GM12878 (cell line): ENCODE data around the gene PTEN. TPM values are rescaled to one million over a fixed set of nuclear protein-coding genes. Genes with fewer than 3 reads are reported as not detected.

Experiments
- ATAC-seq: fragments of 200-7000 bp; cut with Tn5 transposase; 3 replicates; pipeline ENCODE4 v1.9.1; 2020; ENCODE audit warnings: mild to moderate bottlenecking, moderate library complexity
- BruUV-seq: library from RNA; stranded (reverse); fragments of 400-500 nt; replicated peaks from 2 replicates; lab custom pipeline; 2021; lab: Mats Ljungman, UMichigan
- CTCF ChIA-PET: fragments of 300-600 bp; sonication (Branson Sonifier 250); formaldehyde crosslinking; extraction: SDS; loops from one replicate; lab custom pipeline; 2021; ENCODE audit warnings: inconsistent platforms; lab: Yijun Ruan, JAX
- POLR2A ChIA-PET: fragments of 350-600 bp; formaldehyde crosslinking; extraction: SDS; loops from one replicate; lab custom pipeline; 2021; ENCODE audit warnings: inconsistent platforms; lab: Charles Lee
- RAD21 ChIA-PET: fragments of 300-600 bp; sonication (Branson Sonifier 250); formaldehyde crosslinking; loops from one replicate; lab custom pipeline; 2023; ENCODE audit warnings: antibody characterized with exemption; ENCODE audit not compliant: unreplicated experiment; lab: Charles Lee
- SMC1A ChIA-PET: fragments of 300-600 bp; sonication (Branson Sonifier 250); formaldehyde crosslinking; loops from one replicate; lab custom pipeline; 2023; ENCODE audit not compliant: unreplicated experiment, uncharacterized antibody; lab: Charles Lee
- DNase-seq: peaks from one replicate; pipeline ENCODE4 v3.0.0-alpha.2; 2011; ENCODE audit warnings: low read depth, low spot score
- FAIRE-seq: peaks from 3 replicates; lab custom pipeline; 2011; peaks lifted over from hg19 to GRCh38; lab: Jason Lieb, UNC
- H2AFZ ChIP-seq: 2 replicates; pipeline ENCODE4 v1.6.0; 2011; ENCODE audit warnings: low read depth, low read length, control low read depth; ENCODE audit not compliant: control insufficient read depth
- H3K27ac ChIP-seq: 2 replicates; pipeline ENCODE4 v1.5.1; 2011; ENCODE audit warnings: control low read depth; ENCODE audit not compliant: control insufficient read depth, insufficient read depth
- H3K27me3 ChIP-seq, 2 experiments: replicated peaks in 1 of 2; 2 replicates each; pipeline versions ENCODE4 v1.6.0 to v1.6.1; 2011; ENCODE audit warnings: low read length in 1 of 2; ENCODE audit not compliant: control insufficient read depth in 2 of 2, insufficient read depth in 2 of 2
- H3K36me3 ChIP-seq, 2 experiments: 2 replicates each; pipeline ENCODE4 v1.5.1; 2011; ENCODE audit warnings: low read length in 1 of 2; ENCODE audit not compliant: control insufficient read depth in 2 of 2, insufficient read depth in 2 of 2
- H3K4me1 ChIP-seq: 2 replicates; pipeline ENCODE4 v1.6.1; 2011; ENCODE audit warnings: mild to moderate bottlenecking, low read length, moderate library complexity, mixed read lengths; ENCODE audit not compliant: control insufficient read depth, insufficient read depth
- H3K4me2 ChIP-seq: 2 replicates; pipeline ENCODE4 v1.6.0; 2011; ENCODE audit warnings: control low read depth; ENCODE audit not compliant: control insufficient read depth, insufficient read depth
- H3K4me3 ChIP-seq: fragments of 200-600 bp; sonication (generic); 2 replicates; pipeline ENCODE4 v1.5.1; 2016
- H3K79me2 ChIP-seq: 2 replicates; pipeline ENCODE4 v1.6.0; 2011; ENCODE audit warnings: low read length; ENCODE audit not compliant: control insufficient read depth, insufficient read depth
- H3K9ac ChIP-seq: 2 replicates; pipeline ENCODE4 v1.8.0; 2011; ENCODE audit warnings: low read length, control low read depth, mixed read lengths; ENCODE audit not compliant: control insufficient read depth, insufficient read depth
- H3K9me3 ChIP-seq: replicated peaks from 3 replicates; pipeline ENCODE4 v1.5.1; 2011; ENCODE audit warnings: mild to moderate bottlenecking, low read length; ENCODE audit not compliant: control insufficient read depth, insufficient read depth
- H4K20me1 ChIP-seq: 2 replicates; pipeline ENCODE4 v1.6.0; 2011; ENCODE audit not compliant: control insufficient read depth, insufficient read depth
- CEBPB ChIP-seq, 2 experiments: fragments of 150-350 bp in 1 of 2; IDR thresholded peaks; 2 replicates each; pipeline ENCODE4 v1.6.1; 2012 to 2014; ENCODE audit warnings: low read depth in 2 of 2, low read length in 2 of 2, borderline replicate concordance in 1 of 2, inconsistent platforms in 1 of 2
- EGR1 ChIP-seq, 2 experiments: IDR thresholded peaks; 1 replicate in 1 of 2; 2 replicates in 1 of 2; pipeline ENCODE4 v1.6.1; 2011 to 2012; ENCODE audit warnings: low read depth in 2 of 2, low read length in 2 of 2, borderline replicate concordance in 1 of 2, mild to moderate bottlenecking in 1 of 2, moderate library complexity in 1 of 2
- ELK1 ChIP-seq: IDR thresholded peaks from 2 replicates; pipeline ENCODE4 v1.6.1; 2012; ENCODE audit warnings: low read depth, low read length, improper control_type of control experiment
- GATAD2B ChIP-seq: fragments of 450-650 bp; conservative IDR thresholded peaks from 2 replicates; pipeline ENCODE4 v1.6.1; 2017; ENCODE audit warnings: low read depth, mild to moderate bottlenecking, moderate library complexity
- NFIC ChIP-seq: IDR thresholded peaks from 2 replicates; pipeline ENCODE4 v1.6.1; 2012; ENCODE audit warnings: low read depth, mild to moderate bottlenecking, inconsistent platforms, low read length, moderate library complexity
- NR2C1 ChIP-seq: fragments of 450-650 bp; IDR thresholded peaks from 2 replicates; pipeline ENCODE4 v1.6.1; 2017; ENCODE audit warnings: antibody characterized with exemption, mild to moderate bottlenecking, moderate library complexity
- PAX5 ChIP-seq: IDR thresholded peaks from 2 replicates; pipeline ENCODE4 v1.6.1; 2011; ENCODE audit warnings: low read depth, low read length, borderline replicate concordance
- PML ChIP-seq: IDR thresholded peaks from 2 replicates; pipeline ENCODE4 v1.6.1; 2012; ENCODE audit warnings: low read length, inconsistent platforms
- SREBF1 ChIP-seq: IDR thresholded peaks from 2 replicates; pipeline ENCODE4 v1.6.1; 2012; ENCODE audit warnings: mild to moderate bottlenecking, low read length
- SUZ12 ChIP-seq: fragments of 200-600 bp; sonication (generic); IDR thresholded peaks from one replicate; pipeline ENCODE4 v1.6.1; 2018; ENCODE audit warnings: antibody characterized with exemption, mild to moderate bottlenecking; ENCODE audit not compliant: unreplicated experiment
- TARDBP ChIP-seq: IDR thresholded peaks from 2 replicates; pipeline ENCODE4 v1.6.1; 2016; ENCODE audit warnings: borderline replicate concordance
- TCF3 ChIP-seq: IDR thresholded peaks from 2 replicates; pipeline ENCODE4 v1.6.1; 2012; ENCODE audit warnings: low read depth, mild to moderate bottlenecking, low read length, borderline replicate concordance; ENCODE audit not compliant: insufficient read depth
- WGBS: methylation state at CpG from one replicate; pipeline ENCODE4 v1.1.6; 2016; ENCODE audit warnings: low lambda C conversion rate; ENCODE audit not compliant: insufficient replicate concordance, insufficient coverage; ENCODE audit errors: missing lambda C conversion rate; 5-methylcytosine and 5-hydroxymethylcytosine counted together
- in situ Hi-C: fragments of 300-500 bp; cut with MboI; formaldehyde crosslinking; loops from 9 replicates; pipeline ENCODE4 v1.14.3; 2018; ENCODE audit warnings: mixed read lengths
- intact Hi-C: fragments of 100-400 bp; cut with micrococcal nuclease; formaldehyde crosslinking; loops from one replicate; pipeline ENCODE4 v1.14.2; 2022; ENCODE audit not compliant: unreplicated experiment
- polyA plus RNA-seq, 11 experiments: library from polyadenylated mRNA; depleted of rRNA in 4 of 11; unstranded in 6 of 11; stranded (reverse) in 5 of 11; fragments of >200 nt; fragmentation: Nextera tagmentation in 4 of 11; fragmentation: Illumina TruSeq in 1 of 11; extraction: Ambion mirVana in 4 of 11; extraction: Trizol in 1 of 11; gene quantifications; 1 replicate in 1 of 11; 2 replicates in 10 of 11; pipeline versions ENCODE4 v1.2.1 to v1.2.3, GENCODE V29; 2011 to 2016; ENCODE audit warnings: inconsistent platforms in 2 of 11, missing spikeins in 2 of 11, low read depth in 1 of 11
- total RNA-seq, 4 experiments: library from RNA; depleted of rRNA in 3 of 4; stranded (reverse); fragments of >200 nt in 3 of 4; fragmentation: Illumina TruSeq in 1 of 4; extraction: Trizol in 1 of 4; gene quantifications; 2 replicates each; pipeline versions ENCODE4 v1.2.1 to v1.2.3, GENCODE V29; 2013 to 2021

The PTEN gene
- total and polyA plus RNA-seq, 10 of the 15 experiments (the other 5 are each of a cell fraction or from before 2014, with no cell fraction given): 26.1 to 175 (median 58.1) TPM

DNA sequence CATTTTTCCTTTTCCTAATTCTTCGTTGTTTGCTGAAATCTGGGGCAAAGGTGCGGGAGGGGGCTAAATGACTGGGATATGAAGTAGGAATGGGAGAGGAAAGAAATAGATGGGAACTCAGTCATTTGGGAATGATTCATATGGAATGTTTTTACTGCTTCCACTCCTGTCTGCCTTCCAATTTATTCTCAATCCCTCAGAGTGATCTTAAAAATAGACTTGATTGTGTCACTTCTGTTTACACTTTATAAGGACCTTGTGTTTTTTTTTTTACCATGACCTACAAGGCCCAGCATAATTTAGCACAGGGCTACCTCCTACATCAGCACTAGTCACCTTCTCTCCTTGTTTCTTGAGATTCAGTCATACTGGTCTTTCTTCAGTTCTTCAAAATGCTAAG, 97.9 kb downstream of the PTEN start:
- POLR2A ChIA-PET: no interaction called here
- Histone ChIP-seq H3K9me3 (no peaks in the 10 kb centered on the region), H4K20me1 (no peaks in the 10 kb centered on the region), H3K4me3 (no peak overlapping the region), H3K27ac (no peak overlapping the region), H3K4me1 (no peaks in the 10 kb centered on the region), H3K4me2 (no peak overlapping the region), H2AFZ (no peak overlapping the region), H3K27me3 (no peaks in the 10 kb centered on the region), H3K36me3 (peaks cover 4 to 33% of the 10 kb centered on the region in 2 experiments), H3K79me2 (no peaks in the 10 kb centered on the region), H3K9ac (no peak overlapping the region)
- in situ Hi-C loops: no loop called here
- ATAC-seq: no peak
- FAIRE-seq: no peak
- CTCF ChIA-PET: interaction anchor here (0.8 kb wide), 1 partner anchor 8 kb away, joined by 3 read pairs; no protein-coding TSS in a partner anchor
- SMC1A ChIA-PET: interaction anchor here (0.6 to 0.9 kb wide), 4 partner anchors 9 to 343 kb away, joined by 3 read pairs; no protein-coding TSS in a partner anchor
- WGBS: 75% methylated on average over 2 of the region's 2 CpGs
- TF ChIP-seq NFIC (no peak), CEBPB (IDR thresholded peaks at IDR 0.05; ENCODE audit: borderline replicate concordance in 1 of 2, low read depth in 2 of 2, low read length in 2 of 2) (no peak), NR2C1 (no peak), TCF3 (no peak), TARDBP (no peak), SUZ12 (no peak), EGR1 (IDR thresholded peaks at IDR 0.05; ENCODE audit: borderline replicate concordance in 1 of 2, low read depth in 2 of 2, low read length in 2 of 2) (no peak), PAX5 (no peak), GATAD2B (no peak), SREBF1 (no peak), PML (no peak), ELK1 (no peak)
- RAD21 ChIA-PET: no interaction called here
- no TSS peak for BruUV-seq
- no peak for DNase-seq
- intact Hi-C loops: loop anchor here (10.0 kb wide), 1 partner anchor 593 kb away; no protein-coding TSS in a partner anchor
